ENCODE measurements around the gene DOCK2.

- TF ChIP-seq JUN (IDR thresholded peaks at IDR 0.05) (no peak), MAX (IDR thresholded peaks at IDR 0.05) (no peak), NR3C1 (IDR thresholded peaks at IDR 0.05) (no peak), CTCF (IDR thresholded peaks at IDR 0.05) (no peak), JUNB (IDR thresholded peaks at IDR 0.05) (no peak), CBX8 (IDR thresholded peaks at IDR 0.05) (no peak), MYC (IDR thresholded peaks at IDR 0.05; ENCODE audit: borderline replicate concordance, low read length) (no peak), POLR2A (IDR thresholded peaks at IDR 0.05; ENCODE audit: low read length) (no peak)
Observed at GRCh38 chr5:169964246-169964645, 327.2 kb downstream of the DOCK2 start.

Measured in A549 (cell line).